Endothelial cell of umbilical vein (primary cell): ENCODE results near the gene NTSR1. TPM values are rescaled to one million over a fixed set of nuclear protein-coding genes. Genes with fewer than 3 reads are reported as not detected.

Source experiments
- BruUV-seq: library from RNA; stranded (reverse); fragments of 400-500 nt; replicated peaks from 2 replicates; lab custom pipeline; 2021; lab: Mats Ljungman, UMichigan
- CTCF ChIA-PET: fragments of 300-600, 350-600 bp; sonication (Branson Sonifier 250); formaldehyde crosslinking; loops from one replicate; lab custom pipeline; 2021; ENCODE audit warnings: antibody characterized with exemption, inconsistent platforms; lab: Charles Lee
- POLR2A ChIA-PET: fragments of 300-600, 350-600 bp; sonication (Branson Sonifier 250); formaldehyde crosslinking; loops from one replicate; lab custom pipeline; 2021; ENCODE audit warnings: antibody characterized with exemption, inconsistent platforms; lab: Charles Lee
- DNase-seq: peaks from one replicate; pipeline ENCODE4 v3.0.0-alpha.2; 2011; ENCODE audit warnings: low read depth, low spot score
- FAIRE-seq: peaks from 2 replicates; lab custom pipeline; 2011; peaks lifted over from hg19 to GRCh38; lab: Jason Lieb, UNC
- H2AFZ ChIP-seq: 2 replicates; pipeline ENCODE4 v1.6.0; 2012; ENCODE audit warnings: low read depth, low read length, control low read depth, inconsistent platforms
- H3K27ac ChIP-seq: 2 replicates; pipeline ENCODE4 v1.5.1; 2011; ENCODE audit warnings: low read depth, mild to moderate bottlenecking, control low read depth, low read length, moderate library complexity; ENCODE audit not compliant: insufficient read depth
- H3K27me3 ChIP-seq, 2 experiments: 2 replicates each; pipeline versions ENCODE4 v1.6.0 to v1.6.1; 2011; ENCODE audit warnings: low read length in 2 of 2, mixed read lengths in 1 of 2; ENCODE audit not compliant: control insufficient read depth in 2 of 2, insufficient read depth in 2 of 2
- H3K36me3 ChIP-seq, 2 experiments: 2 replicates in 1 of 2; 3 replicates in 1 of 2; pipeline ENCODE4 v1.5.1; 2011; ENCODE audit warnings: low read length in 2 of 2, mild to moderate bottlenecking in 1 of 2, moderate library complexity in 1 of 2; ENCODE audit not compliant: control insufficient read depth in 2 of 2, insufficient read depth in 2 of 2; ENCODE audit errors: extremely low read depth in 1 of 2
- H3K4me1 ChIP-seq: 3 replicates; pipeline ENCODE4 v1.5.1; 2011; ENCODE audit warnings: mild to moderate bottlenecking, low read length; ENCODE audit not compliant: control insufficient read depth, insufficient read depth; ENCODE audit errors: extremely low read depth
- H3K4me2 ChIP-seq: 2 replicates; pipeline ENCODE4 v1.6.1; 2011; ENCODE audit warnings: low read length, control low read depth, mixed read lengths; ENCODE audit not compliant: insufficient read depth
- H3K4me3 ChIP-seq, 3 experiments: fragments of 200-600 bp in 1 of 3; sonication (generic), shearing (Covaris generic) in 1 of 3; replicated peaks in 1 of 3; 2 replicates each; pipeline ENCODE4 v1.5.1; 2011 to 2016; ENCODE audit warnings: control low read depth in 3 of 3, low read length in 3 of 3, mild to moderate bottlenecking in 2 of 3, inconsistent platforms in 1 of 3, low read depth in 1 of 3, moderate library complexity in 1 of 3; ENCODE audit not compliant: insufficient read depth in 1 of 3
- H3K79me2 ChIP-seq: 2 replicates; pipeline ENCODE4 v1.6.0; 2012; ENCODE audit warnings: low read length, inconsistent platforms; ENCODE audit not compliant: control insufficient read depth, insufficient read depth
- H3K9ac ChIP-seq: replicated peaks from 2 replicates; pipeline ENCODE3; 2011; ENCODE audit warnings: low read length, control low read depth; ENCODE audit not compliant: insufficient read depth; ENCODE audit errors: extremely low read depth
- H3K9me1 ChIP-seq: replicated peaks from 3 replicates; pipeline ENCODE4 v1.6.0; 2011; ENCODE audit warnings: mild to moderate bottlenecking, low read length; ENCODE audit not compliant: control insufficient read depth, insufficient read depth; ENCODE audit errors: extremely low read depth
- H3K9me3 ChIP-seq: replicated peaks from 2 replicates; pipeline ENCODE4 v1.5.1; 2012; ENCODE audit warnings: low read length, inconsistent platforms; ENCODE audit not compliant: control insufficient read depth, insufficient read depth
- H4K20me1 ChIP-seq: replicated peaks from 2 replicates; pipeline ENCODE3; 2011; ENCODE audit warnings: mild to moderate bottlenecking, low read length; ENCODE audit not compliant: control insufficient read depth, insufficient read depth; ENCODE audit errors: extremely low read depth
- CTCF ChIP-seq, 2 donors: IDR thresholded peaks; 1 replicate in 1 of 2; 2 replicates in 1 of 2; pipeline ENCODE4 v1.5.1; 2011; ENCODE audit warnings: low read length in 2 of 2, mild to moderate bottlenecking in 2 of 2, moderate library complexity in 2 of 2, control low read depth in 1 of 2, inconsistent platforms in 1 of 2, low read depth in 1 of 2; ENCODE audit not compliant: insufficient read depth in 1 of 2; ENCODE audit errors: extremely low read depth in 1 of 2
- EZH2 ChIP-seq: IDR thresholded peaks from 2 replicates; pipeline ENCODE4 v1.6.1; 2012; ENCODE audit warnings: borderline replicate concordance, low read depth, mild to moderate bottlenecking, moderate library complexity, low read length, inconsistent platforms; ENCODE audit not compliant: severe bottlenecking
- FOS ChIP-seq: IDR thresholded peaks from 2 replicates; pipeline ENCODE4 v1.6.1; 2011; ENCODE audit warnings: mild to moderate bottlenecking, low read length, moderate library complexity, borderline replicate concordance; ENCODE audit not compliant: insufficient read depth
- GATA2 ChIP-seq: IDR thresholded peaks from 2 replicates; pipeline ENCODE4 v1.7.0; 2011; ENCODE audit warnings: low read depth, mild to moderate bottlenecking, moderate library complexity, mixed read lengths, low read length; ENCODE audit not compliant: insufficient read length, insufficient read depth
- JUN ChIP-seq: IDR thresholded peaks from 2 replicates; pipeline ENCODE4 v1.6.1; 2011; ENCODE audit warnings: borderline replicate concordance, low read depth; ENCODE audit not compliant: insufficient read length, insufficient read depth
- MAX ChIP-seq: IDR thresholded peaks from 2 replicates; pipeline ENCODE4 v1.6.1; 2011; ENCODE audit not compliant: insufficient read depth, insufficient read length
- MYC ChIP-seq: IDR thresholded peaks from one replicate; pipeline ENCODE4 v1.6.1; 2011; ENCODE audit warnings: mild to moderate bottlenecking, low read depth, low read length
- POLR2A ChIP-seq: IDR thresholded peaks from 2 replicates; pipeline ENCODE4 v1.6.1; 2012; ENCODE audit warnings: low read depth, mild to moderate bottlenecking, control low read depth, low read length
- POLR2AphosphoS5 ChIP-seq: IDR thresholded peaks from 2 replicates; pipeline ENCODE4 v1.6.1; 2012; ENCODE audit warnings: low read depth, mild to moderate bottlenecking, control low read depth, low read length, moderate library complexity; ENCODE audit not compliant: insufficient read depth
- dilution Hi-C: fragments of 300-500 bp; cut with MboI; formaldehyde crosslinking; loops from one replicate; pipeline ENCODE4 v1.15.0; 2019; ENCODE audit warnings: low sequenced_read_pairs; ENCODE audit not compliant: extremely low pct_ligation_motif_present
- intact Hi-C: fragments of 100-400 bp; cut with micrococcal nuclease; formaldehyde crosslinking; loops from one replicate; pipeline ENCODE4 v1.10.0; 2022
- polyA plus RNA-seq, 4 experiments: library from polyadenylated mRNA; depleted of rRNA in 3 of 4; stranded (reverse) in 3 of 4; unstranded in 1 of 4; fragments of >200 nt; gene quantifications; 2 replicates each; pipeline versions ENCODE4 v1.2.1 to v1.2.3, GENCODE V29; 2011 to 2012; ENCODE audit warnings: missing spikeins in 1 of 4
- total RNA-seq: library from RNA; stranded (reverse); gene quantifications from 2 replicates; pipeline ENCODE4 v1.2.3, GENCODE V29; 2021

NTSR1 gene
- total and polyA plus RNA-seq, 2 donors (not counting 3 experiments of a cell fraction or from before 2014, with no cell fraction given), result 0.14 to 2.1 TPM

GRCh38 chr20:62751551-62752150 lies 43.0 kb downstream of the NTSR1 start:
- DNase-seq (no peak), FAIRE-seq (no peak)
- Histone ChIP-seq H2AFZ (no peak overlapping the region), H4K20me1 (no peaks in the 10 kb centered on the region), H3K27ac (no peak overlapping the region), H3K9ac (no peak overlapping the region), H3K27me3 (peaks cover 0 to 2% of the 10 kb centered on the region in 2 experiments), H3K36me3 (no peaks in the 10 kb centered on the region), H3K79me2 (no peaks in the 10 kb centered on the region), H3K4me3 (no peak overlapping the region), H3K4me2 (no peak overlapping the region), H3K9me3 (no peaks in the 10 kb centered on the region), H3K4me1 (no peaks in the 10 kb centered on the region), H3K9me1 (no peaks in the 10 kb centered on the region)
- dilution Hi-C loops, result no loop called here
- ChIA-PET CTCF (interaction anchor here (1.6 to 1.9 kb wide), 2 partner anchors 17 to 40 kb away, joined by 4 to 5 read pairs; no protein-coding TSS in a partner anchor), POLR2A (no interaction called here)
- intact Hi-C loops, result no loop called here
- TF ChIP-seq POLR2AphosphoS5, result no peak
- no peak for TF ChIP-seq JUN
- no peak for TF ChIP-seq GATA2
- no peak for TF ChIP-seq MAX
- TF ChIP-seq POLR2A, result no peak
- no peak for TF ChIP-seq EZH2
- no peak for TF ChIP-seq CTCF (IDR thresholded peaks at IDR 0.05; ENCODE audit: extremely low read depth in 1 of 2, insufficient read depth in 1 of 2, low read depth in 1 of 2, low read length in 2 of 2)
- TF ChIP-seq MYC, result no peak
- TF ChIP-seq FOS, result no peak
- no TSS peak for BruUV-seq
